Neuronal stem cell (in vitro differentiated cells): ENCODE measurements around the gene DIPK1A.

ENCODE experiments used
- DNase-seq: peaks from one replicate; pipeline ENCODE4 v3.0.0-alpha.2; 2013; ENCODE audit warnings: low spot score
- H2AFZ ChIP-seq: one replicate; pipeline ENCODE4 v1.6.1; 2013; ENCODE audit warnings: mild to moderate bottlenecking, low read length, inconsistent platforms
- H2AK5ac ChIP-seq: 2 replicates; pipeline ENCODE4 v1.6.1; 2013; ENCODE audit warnings: low read depth, mild to moderate bottlenecking, inconsistent platforms, low read length, moderate library complexity, mixed read lengths
- H2BK120ac ChIP-seq: 2 replicates; pipeline ENCODE4 v1.6.1; 2013; ENCODE audit warnings: low read depth, mild to moderate bottlenecking, inconsistent platforms, low read length, moderate library complexity, mixed read lengths
- H2BK12ac ChIP-seq: one replicate; pipeline ENCODE4 v1.6.1; 2013; ENCODE audit warnings: low read length, inconsistent platforms
- H2BK15ac ChIP-seq: 2 replicates; pipeline ENCODE4 v1.6.1; 2013; ENCODE audit warnings: mild to moderate bottlenecking, low read length, inconsistent platforms, mixed read lengths
- H2BK5ac ChIP-seq: one replicate; pipeline ENCODE4 v1.6.1; 2013; ENCODE audit warnings: inconsistent platforms, mild to moderate bottlenecking, low read length, moderate library complexity
- H3K14ac ChIP-seq: one replicate; pipeline ENCODE4 v1.6.1; 2013; ENCODE audit warnings: low read length, inconsistent platforms
- H3K18ac ChIP-seq: 2 replicates; pipeline ENCODE4 v1.6.1; 2013; ENCODE audit warnings: low read length, inconsistent platforms
- H3K23ac ChIP-seq: 2 replicates; pipeline ENCODE4 v1.6.1; 2013; ENCODE audit warnings: low read depth, mild to moderate bottlenecking, mixed read lengths, low read length, inconsistent platforms; ENCODE audit not compliant: poor library complexity
- H3K27ac ChIP-seq: replicated peaks from 3 replicates; pipeline ENCODE4 v1.5.1; 2013; ENCODE audit warnings: low read length, inconsistent platforms
- H3K27me3 ChIP-seq, 3 experiments: 2 replicates each; pipeline ENCODE4 v1.6.1; 2013; ENCODE audit warnings: low read length in 3 of 3, mild to moderate bottlenecking in 2 of 3, inconsistent platforms in 1 of 3, low read depth in 1 of 3, mixed read lengths in 1 of 3, moderate library complexity in 1 of 3; ENCODE audit not compliant: control insufficient read depth in 3 of 3, insufficient read depth in 3 of 3
- H3K36me3 ChIP-seq, 2 donors: replicated peaks in 1 of 2; 2 replicates each; pipeline ENCODE4 v1.6.1; 2013; ENCODE audit warnings: low read length in 2 of 2; ENCODE audit not compliant: control insufficient read depth in 2 of 2, insufficient read depth in 2 of 2
- H3K4ac ChIP-seq: 2 replicates; pipeline ENCODE4 v1.6.1; 2013; ENCODE audit warnings: inconsistent platforms, mild to moderate bottlenecking, low read length, moderate library complexity
- H3K4me1 ChIP-seq, 2 donors: 1 replicate in 1 of 2; 2 replicates in 1 of 2; pipeline ENCODE4 v1.6.1; 2013; ENCODE audit warnings: low read length in 2 of 2, low read depth in 1 of 2; ENCODE audit not compliant: control insufficient read depth in 2 of 2, insufficient read depth in 1 of 2
- H3K4me2 ChIP-seq: one replicate; pipeline ENCODE4 v1.6.1; 2013; ENCODE audit warnings: mild to moderate bottlenecking, low read length, inconsistent platforms; ENCODE audit not compliant: insufficient read depth, poor library complexity, severe bottlenecking
- H3K4me3 ChIP-seq, 2 donors: 2 replicates each; pipeline ENCODE4 v1.5.1; 2013; ENCODE audit warnings: low read length in 2 of 2, mild to moderate bottlenecking in 2 of 2, inconsistent platforms in 1 of 2, moderate library complexity in 1 of 2
- H3K79me1 ChIP-seq: one replicate; pipeline ENCODE4 v1.6.1; 2013; ENCODE audit warnings: low read depth, mild to moderate bottlenecking, inconsistent platforms, low read length, moderate library complexity
- H3K9ac ChIP-seq: one replicate; pipeline ENCODE4 v1.6.1; 2013; ENCODE audit warnings: mild to moderate bottlenecking, low read depth, low read length, inconsistent platforms; ENCODE audit not compliant: poor library complexity
- H3K9me3 ChIP-seq, 2 donors: replicated peaks in 1 of 2; 2 replicates each; pipeline versions ENCODE3 to v1.6.1; 2013; ENCODE audit warnings: low read length in 2 of 2, mild to moderate bottlenecking in 2 of 2, inconsistent platforms in 1 of 2, low read depth in 1 of 2, mixed read lengths in 1 of 2, moderate library complexity in 1 of 2; ENCODE audit not compliant: control insufficient read depth in 2 of 2, insufficient read depth in 1 of 2
- H4K8ac ChIP-seq: one replicate; pipeline ENCODE4 v1.6.1; 2013; ENCODE audit warnings: low read depth, mild to moderate bottlenecking, inconsistent platforms, low read length, moderate library complexity
- H4K91ac ChIP-seq: one replicate; pipeline ENCODE4 v1.6.1; 2013; ENCODE audit warnings: low read length, low read depth, mild to moderate bottlenecking, inconsistent platforms; ENCODE audit not compliant: poor library complexity
- WGBS, 2 donors: extraction: QIAGEN DNeasy Blood & Tissue Kit; methylation state at CpG; one replicate each; pipeline ENCODE4 v1.1.7; 2013; ENCODE audit warnings: missing lambda C conversion rate in 2 of 2, mixed read lengths in 1 of 2; ENCODE audit not compliant: insufficient read length in 2 of 2, insufficient replicate concordance in 1 of 2; ENCODE audit errors: extremely low coverage in 2 of 2; 5-methylcytosine and 5-hydroxymethylcytosine counted together

Gene DIPK1A

DNA sequence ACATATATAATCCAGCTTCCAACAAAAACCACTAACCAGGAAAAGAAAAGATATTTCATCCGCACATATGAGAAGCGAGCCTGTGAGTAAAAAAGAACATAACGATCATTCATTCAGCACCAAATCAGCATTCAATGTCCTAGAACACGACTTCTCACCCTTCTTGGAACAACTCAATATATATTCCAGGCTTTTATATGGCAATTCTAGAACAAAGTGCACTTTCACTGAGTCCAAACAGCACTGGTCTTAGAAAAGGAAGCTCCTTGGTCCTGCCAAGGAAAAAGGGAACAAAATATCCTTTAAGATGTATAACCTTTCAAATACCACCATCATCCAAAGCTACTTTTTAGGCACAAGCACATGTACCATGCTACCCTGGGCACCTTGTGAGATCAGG is 84.9 kb downstream of the DIPK1A start:
- Histone ChIP-seq H4K8ac (no peak overlapping the region), H4K91ac (no peak overlapping the region), H3K14ac (no peak overlapping the region), H3K9ac (no peak overlapping the region), H3K79me1 (no peaks in the 10 kb centered on the region), H3K9me3 (no peaks in the 10 kb centered on the region), H3K27me3 (no peaks in the 10 kb centered on the region), H3K4ac (no peak overlapping the region), H3K23ac (no peak overlapping the region), H3K18ac (no peak overlapping the region), H2BK15ac (no peak overlapping the region), H3K4me3 (no peak overlapping the region), H3K27ac (no peak overlapping the region), H2AFZ (no peak overlapping the region), H3K36me3 (no peaks in the 10 kb centered on the region), H2BK5ac (no peak overlapping the region), H2AK5ac (no peak overlapping the region), H3K4me2 (no peak overlapping the region), H3K4me1 (peaks cover 2 to 3% of the 10 kb centered on the region in 2 donors), H2BK120ac (no peak overlapping the region), H2BK12ac (no peak overlapping the region)
- DNase-seq: no peak
- WGBS, 2 donors: no CpG with 5 or more reads among the region's 4 CpGs

DNA sequence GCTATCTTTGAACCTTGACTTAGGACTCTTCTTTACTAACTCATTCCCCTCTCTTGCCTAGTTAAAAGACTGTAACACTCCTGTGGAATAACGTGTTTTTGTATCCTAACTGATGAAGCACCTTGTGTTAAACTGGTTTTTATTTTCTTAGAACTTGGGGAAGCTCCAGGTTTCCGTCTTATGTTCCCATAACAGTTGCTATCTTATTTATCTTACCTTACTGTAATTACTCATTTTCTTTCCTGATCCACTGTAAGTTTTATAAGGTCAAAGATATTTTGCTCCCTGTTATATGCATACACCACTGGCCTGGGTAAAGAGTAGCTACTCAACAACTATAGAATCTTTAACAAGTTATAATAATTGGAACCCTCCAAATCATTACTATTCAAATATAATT is 86.3 kb downstream of the DIPK1A start:
- no peak overlapping the region for H2BK15ac ChIP-seq
- H3K27me3 ChIP-seq: no peaks in the 10 kb centered on the region
- H2AFZ ChIP-seq: no peak overlapping the region
- H3K18ac ChIP-seq: no peak overlapping the region
- no peak overlapping the region for H2BK12ac ChIP-seq
- peaks cover 2 to 3% of the 10 kb centered on the region in 2 donors for H3K4me1 ChIP-seq
- no peak overlapping the region for H2BK120ac ChIP-seq
- no CpG with 5 or more reads among the region's 2 CpGs for WGBS, 2 donors
- no peaks in the 10 kb centered on the region for H3K36me3 ChIP-seq
- H4K8ac ChIP-seq: no peak overlapping the region
- no peak overlapping the region for H3K27ac ChIP-seq
- H3K4ac ChIP-seq: no peak overlapping the region
- H3K4me3 ChIP-seq: no peak overlapping the region
- no peak overlapping the region for H3K14ac ChIP-seq
- no peak overlapping the region for H2AK5ac ChIP-seq
- H3K9ac ChIP-seq: no peak overlapping the region
- H3K4me2 ChIP-seq: no peak overlapping the region
- no peaks in the 10 kb centered on the region for H3K79me1 ChIP-seq
- no peak overlapping the region for H2BK5ac ChIP-seq
- no peaks in the 10 kb centered on the region for H3K9me3 ChIP-seq
- no peak overlapping the region for H3K23ac ChIP-seq
- no peak for DNase-seq
- no peak overlapping the region for H4K91ac ChIP-seq

DNA sequence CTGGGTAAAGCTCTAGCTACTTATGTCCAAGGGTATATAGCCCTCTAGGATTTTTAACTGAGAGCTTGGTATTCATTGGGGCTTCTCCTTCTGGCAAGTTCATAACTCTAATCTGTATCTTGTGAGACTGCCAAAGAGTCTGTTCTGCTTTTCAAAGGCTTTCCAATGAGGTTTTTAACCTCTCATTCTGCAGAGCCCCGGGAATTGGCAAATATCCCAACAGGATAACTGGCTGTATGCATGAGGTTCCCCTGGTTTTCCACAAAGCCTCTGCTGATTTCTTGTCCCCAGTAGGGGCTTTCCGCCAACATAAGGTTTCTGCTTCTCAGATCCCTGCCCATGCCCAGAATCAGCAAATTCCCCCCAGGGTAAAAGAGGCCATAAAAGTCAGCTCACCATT is 88.5 kb downstream of the DIPK1A start:
- peaks cover 0 to 3% (median 0%) of the 10 kb centered on the region in 3 experiments for H3K27me3 ChIP-seq
- no peak overlapping the region for H3K27ac ChIP-seq
- no peak overlapping the region for H3K4me2 ChIP-seq
- DNase-seq: no peak
- no peak overlapping the region for H3K18ac ChIP-seq
- H3K79me1 ChIP-seq: no peaks in the 10 kb centered on the region
- H4K8ac ChIP-seq: no peak overlapping the region
- H4K91ac ChIP-seq: no peak overlapping the region
- no peaks in the 10 kb centered on the region for H3K9me3 ChIP-seq
- no peak overlapping the region for H3K23ac ChIP-seq
- no peak overlapping the region for H2BK120ac ChIP-seq
- no peaks in the 10 kb centered on the region for H3K36me3 ChIP-seq
- no peak overlapping the region for H2AK5ac ChIP-seq
- no peak overlapping the region for H2BK15ac ChIP-seq
- H3K4me1 ChIP-seq: peaks cover 2 to 3% of the 10 kb centered on the region in 2 donors
- no peak overlapping the region for H2BK12ac ChIP-seq
- no peak overlapping the region for H3K9ac ChIP-seq
- no CpG with 5 or more reads among the region's 2 CpGs for WGBS, 2 donors
- no peak overlapping the region for H2BK5ac ChIP-seq
- no peak overlapping the region for H2AFZ ChIP-seq
- no peak overlapping the region for H3K4me3 ChIP-seq
- H3K14ac ChIP-seq: no peak overlapping the region
- no peak overlapping the region for H3K4ac ChIP-seq

DNA sequence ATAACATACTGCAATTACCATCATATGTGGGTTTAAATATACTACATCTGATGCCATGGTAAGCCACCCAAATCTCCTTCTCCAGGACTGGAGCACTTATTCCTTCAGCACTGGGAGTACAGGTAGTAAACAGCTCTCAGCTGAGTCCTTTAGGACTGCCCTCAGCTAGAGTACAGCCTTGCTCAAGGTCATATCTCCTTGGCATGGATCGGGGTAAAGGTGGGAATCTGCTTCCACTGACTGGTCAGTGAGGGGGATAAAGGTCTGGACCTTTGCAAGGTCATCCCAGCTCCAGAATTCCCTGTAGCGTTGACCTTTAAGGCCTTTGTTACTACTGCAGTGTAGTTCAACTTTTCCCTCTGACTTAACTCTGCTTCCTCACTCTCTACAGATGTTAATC is 90.7 kb downstream of the DIPK1A start:
- no peak overlapping the region for H4K91ac ChIP-seq
- no peak overlapping the region for H3K14ac ChIP-seq
- H3K4ac ChIP-seq: no peak overlapping the region
- no peak overlapping the region for H3K9ac ChIP-seq
- no peak overlapping the region for H4K8ac ChIP-seq
- H3K18ac ChIP-seq: no peak overlapping the region
- H3K36me3 ChIP-seq: no peaks in the 10 kb centered on the region
- no peak overlapping the region for H2AFZ ChIP-seq
- H3K4me3 ChIP-seq: no peak overlapping the region
- DNase-seq: no peak
- H3K27ac ChIP-seq: no peak overlapping the region
- no CpG with 5 or more reads among the region's 2 CpGs for WGBS, 2 donors
- no peak overlapping the region for H3K23ac ChIP-seq
- H3K79me1 ChIP-seq: no peaks in the 10 kb centered on the region
- H3K27me3 ChIP-seq: peaks cover 0 to 3% (median 0%) of the 10 kb centered on the region in 3 experiments
- H2BK15ac ChIP-seq: no peak overlapping the region
- H2AK5ac ChIP-seq: no peak overlapping the region
- H3K4me2 ChIP-seq: no peak overlapping the region
- H2BK120ac ChIP-seq: no peak overlapping the region
- no peak overlapping the region for H2BK12ac ChIP-seq
- H3K9me3 ChIP-seq: no peaks in the 10 kb centered on the region
- H3K4me1 ChIP-seq: no peaks in the 10 kb centered on the region
- no peak overlapping the region for H2BK5ac ChIP-seq
